KMS-11 (cell line): ENCODE measurements around the gene GRXCR2.

Source experiments
- H2AFZ ChIP-seq: fragments of 200-600 bp; sonication (generic); 2 replicates; pipeline ENCODE4 v1.6.1; 2016; ENCODE audit warnings: antibody characterized with exemption, mixed run types, low read depth
- H3K27ac ChIP-seq: fragments of 200-600 bp; sonication (generic); 2 replicates; pipeline ENCODE4 v1.6.1; 2016; ENCODE audit warnings: mild to moderate bottlenecking, mixed run types
- H3K27me3 ChIP-seq: fragments of 200-600 bp; sonication (generic); 2 replicates; pipeline ENCODE4 v1.6.1; 2017; ENCODE audit warnings: mild to moderate bottlenecking, low read depth, mixed run types, moderate library complexity; ENCODE audit not compliant: insufficient read depth
- H3K36me3 ChIP-seq: fragments of 200-600 bp; sonication (generic); 2 replicates; pipeline ENCODE4 v1.6.1; 2017; ENCODE audit warnings: mild to moderate bottlenecking, mixed run types; ENCODE audit not compliant: insufficient read depth
- H3K4me1 ChIP-seq: fragments of 200-600 bp; sonication (generic); 2 replicates; pipeline ENCODE4 v1.6.1; 2016; ENCODE audit warnings: mild to moderate bottlenecking, low read depth, mixed run types; ENCODE audit not compliant: poor library complexity, severe bottlenecking
- H3K4me2 ChIP-seq: fragments of 200-600 bp; sonication (generic); 2 replicates; pipeline ENCODE4 v1.7.0; 2016; ENCODE audit warnings: mild to moderate bottlenecking, mixed run types
- H3K4me3 ChIP-seq: fragments of 200-600 bp; sonication (generic); IDR thresholded peaks from 2 replicates; pipeline ENCODE4 v1.6.1; 2017; ENCODE audit warnings: low read depth, low read length, mixed read lengths; ENCODE audit not compliant: insufficient read depth
- H3K79me2 ChIP-seq: fragments of 200-600 bp; sonication (generic); 2 replicates; pipeline ENCODE4 v1.6.1; 2016; ENCODE audit warnings: low read depth, mixed run types; ENCODE audit not compliant: insufficient read depth
- H3K9ac ChIP-seq: fragments of 200-600 bp; sonication (generic); 2 replicates; pipeline ENCODE4 v1.6.1; 2016; ENCODE audit warnings: mild to moderate bottlenecking, mixed run types
- H4K20me1 ChIP-seq: fragments of 200-600 bp; sonication (generic); 2 replicates; pipeline ENCODE4 v1.6.1; 2016; ENCODE audit warnings: mild to moderate bottlenecking, mixed run types; ENCODE audit not compliant: insufficient read depth
- TF ChIP-seq, protein P1 (sequence below): fragments of 200-600 bp; sonication (generic); conservative IDR thresholded peaks from 2 replicates; pipeline ENCODE4 v1.6.1; 2017; ENCODE audit warnings: low read depth, mild to moderate bottlenecking, antibody characterized with exemption, low read length, moderate library complexity, mixed read lengths

GRXCR2 gene

GRCh38 chr5:145847499-145848497 is 25.0 kb downstream of the GRXCR2 start:
- H3K4me3 ChIP-seq = no peak overlapping the region
- H3K27me3 ChIP-seq = no peaks in the 10 kb centered on the region
- no peaks in the 10 kb centered on the region for H3K4me1 ChIP-seq
- H2AFZ ChIP-seq = no peak overlapping the region
- no peak overlapping the region for H3K9ac ChIP-seq
- H3K36me3 ChIP-seq = no peaks in the 10 kb centered on the region
- H3K27ac ChIP-seq = no peak overlapping the region
- TF ChIP-seq, protein P1, sequence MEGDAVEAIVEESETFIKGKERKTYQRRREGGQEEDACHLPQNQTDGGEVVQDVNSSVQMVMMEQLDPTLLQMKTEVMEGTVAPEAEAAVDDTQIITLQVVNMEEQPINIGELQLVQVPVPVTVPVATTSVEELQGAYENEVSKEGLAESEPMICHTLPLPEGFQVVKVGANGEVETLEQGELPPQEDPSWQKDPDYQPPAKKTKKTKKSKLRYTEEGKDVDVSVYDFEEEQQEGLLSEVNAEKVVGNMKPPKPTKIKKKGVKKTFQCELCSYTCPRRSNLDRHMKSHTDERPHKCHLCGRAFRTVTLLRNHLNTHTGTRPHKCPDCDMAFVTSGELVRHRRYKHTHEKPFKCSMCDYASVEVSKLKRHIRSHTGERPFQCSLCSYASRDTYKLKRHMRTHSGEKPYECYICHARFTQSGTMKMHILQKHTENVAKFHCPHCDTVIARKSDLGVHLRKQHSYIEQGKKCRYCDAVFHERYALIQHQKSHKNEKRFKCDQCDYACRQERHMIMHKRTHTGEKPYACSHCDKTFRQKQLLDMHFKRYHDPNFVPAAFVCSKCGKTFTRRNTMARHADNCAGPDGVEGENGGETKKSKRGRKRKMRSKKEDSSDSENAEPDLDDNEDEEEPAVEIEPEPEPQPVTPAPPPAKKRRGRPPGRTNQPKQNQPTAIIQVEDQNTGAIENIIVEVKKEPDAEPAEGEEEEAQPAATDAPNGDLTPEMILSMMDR = no peak
- H4K20me1 ChIP-seq = no peaks in the 10 kb centered on the region
- H3K4me2 ChIP-seq = no peak overlapping the region
- no peaks in the 10 kb centered on the region for H3K79me2 ChIP-seq

DNA sequence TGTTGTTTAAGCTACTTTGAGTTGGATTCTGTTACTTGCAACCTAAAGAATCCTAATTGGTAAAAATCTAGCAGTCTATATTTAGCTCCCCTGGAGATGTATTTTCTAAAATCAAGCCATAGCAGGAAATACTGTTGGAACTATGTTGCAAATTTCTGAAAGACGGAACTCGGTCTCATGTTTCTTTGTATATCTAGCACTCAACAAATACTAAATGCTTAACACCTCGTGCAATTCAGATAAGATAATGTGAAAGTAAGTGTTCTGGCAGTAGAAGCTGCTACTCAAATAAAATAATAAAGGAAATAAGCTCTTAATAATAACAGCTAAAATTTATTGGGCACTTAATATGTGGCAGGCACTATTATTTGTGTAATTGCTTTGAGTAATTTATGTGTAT is 26.7 kb downstream of the GRXCR2 start:
- H3K27ac ChIP-seq = no peak overlapping the region
- peaks cover 3% of the 10 kb centered on the region for H3K4me1 ChIP-seq
- TF ChIP-seq, protein P1 = no peak
- no peak overlapping the region for H2AFZ ChIP-seq
- H3K36me3 ChIP-seq = no peaks in the 10 kb centered on the region
- no peak overlapping the region for H3K4me2 ChIP-seq
- no peaks in the 10 kb centered on the region for H3K79me2 ChIP-seq
- H3K4me3 ChIP-seq = no peak overlapping the region
- no peak overlapping the region for H3K9ac ChIP-seq
- H3K27me3 ChIP-seq = no peaks in the 10 kb centered on the region
- H4K20me1 ChIP-seq = no peaks in the 10 kb centered on the region

DNA sequence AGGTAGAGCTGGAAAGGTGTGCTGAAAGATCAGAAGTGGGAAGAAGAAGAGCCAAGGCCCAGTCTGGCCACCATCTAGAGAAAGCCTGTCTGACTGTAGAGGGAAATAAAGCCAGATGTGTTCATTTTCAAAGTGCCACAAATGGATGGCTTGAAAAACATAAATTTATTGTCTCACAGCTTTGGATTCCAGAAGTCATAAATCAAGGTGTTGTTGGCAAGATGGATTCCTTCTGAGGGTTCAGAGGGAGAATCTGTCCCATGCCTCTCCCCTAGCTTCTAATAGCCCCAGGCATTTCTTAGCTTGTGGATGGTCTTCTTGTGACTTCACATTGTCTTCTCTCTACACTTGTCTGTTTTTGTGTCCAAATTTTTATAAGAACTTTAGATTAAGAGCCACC is 31.5 kb downstream of the GRXCR2 start:
- TF ChIP-seq, protein P1 = no peak
- no peaks in the 10 kb centered on the region for H3K27me3 ChIP-seq
- H3K4me2 ChIP-seq = no peak overlapping the region
- peaks cover 7% of the 10 kb centered on the region for H3K4me1 ChIP-seq
- H2AFZ ChIP-seq = no peak overlapping the region
- no peak overlapping the region for H3K9ac ChIP-seq
- H4K20me1 ChIP-seq = no peaks in the 10 kb centered on the region
- H3K79me2 ChIP-seq = no peaks in the 10 kb centered on the region
- H3K4me3 ChIP-seq = no peak overlapping the region
- H3K36me3 ChIP-seq = no peaks in the 10 kb centered on the region
- H3K27ac ChIP-seq = no peak overlapping the region

- no peaks in the 10 kb centered on the region for H3K27me3 ChIP-seq
- no peak overlapping the region for H3K4me2 ChIP-seq
- no peak overlapping the region for H3K27ac ChIP-seq
- no peak overlapping the region for H2AFZ ChIP-seq
- TF ChIP-seq, protein P1 = no peak
- H3K9ac ChIP-seq = no peak overlapping the region
- no peak overlapping the region for H3K4me3 ChIP-seq
- H3K79me2 ChIP-seq = no peaks in the 10 kb centered on the region
- H3K36me3 ChIP-seq = no peaks in the 10 kb centered on the region
- H3K4me1 ChIP-seq = peaks cover 10% of the 10 kb centered on the region
- H4K20me1 ChIP-seq = no peaks in the 10 kb centered on the region
Measured at GRCh38 chr5:145840458-145841132, 32.2 kb downstream of the GRXCR2 start.
